ENCODE data around the gene C12orf75. TPM values are rescaled to one million over a fixed set of nuclear protein-coding genes. Genes with fewer than 3 reads are reported as not detected.
A peak's percentile ranks its signal among the peaks of the same experiment; 100 is the strongest.
"Not testable (repeated sequence)": the region's sequence is repeated elsewhere in the genome, so short reads cannot be mapped to it uniquely, and the experiment has no call there.

C12orf75 gene
- total RNA-seq (ENCODE audit: insufficient read depth, low replicate concordance): 94.9 TPM

GRCh38 chr12:105330283-105330930 lies at the start of gene C12orf75:
C12orf75 (plus strand) TSS chr12:105330691; CDS start chr12:105330892, 201 bp downstream.
- peak; percentile 86 for DNase-seq (ENCODE audit: low spot score)

- DNase-seq (ENCODE audit: low spot score): no peak
Measured at GRCh38 chr12:105280966-105281693, 49.4 kb upstream of the C12orf75 start.

- DNase-seq (ENCODE audit: low spot score): no peak
Measured at GRCh38 chr12:105281694-105282049, 48.8 kb upstream of the C12orf75 start.

DNA sequence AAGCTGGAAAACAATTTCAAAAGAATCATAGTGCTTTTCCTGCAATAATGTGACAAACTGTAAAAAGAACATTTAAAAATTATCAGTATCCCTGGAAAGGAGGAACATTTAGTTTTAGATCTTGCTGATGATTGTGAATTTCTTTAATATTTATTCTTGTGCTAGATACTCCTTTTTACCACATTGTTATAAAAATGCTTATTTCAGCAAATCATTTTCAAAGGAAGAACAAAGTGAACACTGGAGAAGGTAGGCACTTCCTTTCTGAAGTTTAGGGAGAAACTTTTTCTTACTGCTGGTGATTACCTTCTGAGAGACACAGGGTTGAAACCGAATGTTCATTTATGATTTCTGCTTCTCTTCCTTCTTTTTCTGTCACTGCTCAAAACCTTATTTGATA lies 45.1 kb upstream of the C12orf75 start:
- no peak for DNase-seq (ENCODE audit: low spot score)

DNA sequence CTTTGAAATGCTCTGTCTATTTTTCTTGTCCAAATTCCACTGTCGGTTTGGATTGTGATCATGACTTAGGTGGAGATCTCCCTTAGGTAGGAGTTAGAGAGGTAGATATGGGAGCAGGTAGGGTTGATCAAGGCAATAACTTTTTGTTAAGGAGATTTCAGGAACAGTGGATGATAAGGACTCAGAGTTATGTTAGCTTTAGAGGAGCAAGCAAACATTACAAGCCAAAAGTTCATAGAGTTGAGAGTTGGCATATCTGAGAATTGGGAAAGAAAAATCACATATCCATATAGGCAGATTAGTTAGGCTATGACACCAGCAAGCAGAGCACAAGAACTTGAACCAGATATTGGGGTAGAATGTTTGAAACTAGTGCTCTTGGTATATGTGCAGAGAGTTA lies 43.1 kb upstream of the C12orf75 start:
- DNase-seq (ENCODE audit: low spot score): no peak

DNA sequence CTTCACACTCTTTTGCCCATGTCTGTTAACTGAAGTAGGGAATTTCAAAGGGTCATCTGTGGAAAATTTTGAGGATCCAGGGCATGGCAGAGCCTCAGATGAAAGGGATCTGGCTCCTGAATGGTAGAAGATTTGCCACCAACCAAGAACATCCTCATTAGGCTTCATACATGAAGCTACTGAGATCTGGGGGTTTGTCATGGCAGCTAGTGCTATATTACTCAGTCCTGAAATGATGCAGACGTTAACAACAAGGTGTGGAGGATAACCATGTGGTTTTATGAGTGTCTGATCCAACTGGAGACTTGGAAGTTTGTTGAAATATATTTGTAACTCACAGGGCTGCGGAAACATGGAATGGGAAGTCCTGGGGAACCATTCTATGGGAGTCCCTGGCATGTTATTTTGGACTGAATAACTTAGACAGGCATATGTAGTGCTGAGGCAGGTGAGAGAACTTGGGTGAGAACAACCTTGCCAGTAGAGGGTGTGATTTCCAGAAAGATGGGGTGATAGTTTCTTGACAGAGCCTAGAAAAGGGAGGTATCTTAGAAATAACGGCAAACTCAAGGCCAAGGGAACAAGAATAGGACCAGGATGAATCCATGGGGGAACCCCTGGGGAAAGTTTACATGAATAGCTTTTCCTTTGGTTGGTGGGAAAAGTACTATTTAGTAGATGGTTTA lies 42.0 kb upstream of the C12orf75 start:
- no peak for DNase-seq (ENCODE audit: low spot score)

DNA sequence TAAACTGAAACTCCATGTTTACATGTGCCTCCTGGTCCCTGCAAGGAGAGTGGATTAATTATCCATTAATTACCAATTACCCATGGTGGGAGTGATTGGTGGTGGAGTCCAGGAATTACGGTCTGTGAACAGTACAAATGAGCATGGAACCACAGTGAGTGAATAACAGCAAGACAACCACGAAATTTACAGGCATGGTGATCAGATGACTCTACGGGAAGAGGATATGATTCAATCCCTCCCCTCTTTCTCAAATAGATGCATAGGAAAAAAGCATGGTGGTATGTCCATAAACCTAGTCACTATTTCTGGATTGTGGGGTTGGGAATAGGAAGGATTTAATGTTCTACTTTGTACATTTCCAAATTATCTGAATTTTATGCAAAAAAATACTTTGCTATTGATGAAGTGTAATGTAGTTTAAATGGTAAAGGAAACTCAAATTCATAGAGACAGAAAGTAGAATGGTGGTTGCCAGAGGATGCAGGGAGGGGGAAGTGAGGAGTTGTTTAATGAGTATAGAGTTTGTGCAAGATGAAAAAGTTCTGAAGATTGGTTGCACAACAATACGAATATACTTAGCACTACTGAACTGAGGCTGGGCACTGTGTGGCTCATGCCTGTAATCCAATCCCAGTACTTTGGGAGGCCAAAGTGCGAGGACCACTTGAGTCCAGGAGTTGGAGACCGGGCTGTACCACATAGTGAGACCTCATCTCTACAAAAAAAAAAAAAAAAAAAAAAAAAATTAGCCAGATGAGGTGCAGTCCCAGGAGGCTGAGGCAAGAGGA lies 41.2 kb upstream of the C12orf75 start:
- DNase-seq (ENCODE audit: low spot score): no peak

DNA sequence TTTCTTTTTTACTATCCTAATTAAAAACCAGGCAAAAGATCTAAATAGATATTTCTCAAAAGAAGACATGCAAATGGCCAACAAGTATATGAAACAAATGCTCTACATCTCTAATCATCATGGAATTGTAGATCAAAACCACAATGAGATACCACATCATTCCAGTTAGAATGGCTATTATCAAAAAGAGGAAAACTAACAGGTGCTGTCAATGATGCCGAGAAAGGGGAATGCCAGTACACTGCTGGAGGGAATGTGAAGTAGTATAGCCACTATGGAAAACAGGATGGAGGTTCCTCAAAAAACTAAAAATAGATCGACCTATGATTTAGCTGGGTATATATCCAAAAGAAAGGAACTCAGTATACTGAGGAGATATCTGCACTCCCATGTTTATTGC lies 39.0 kb upstream of the C12orf75 start:
- DNase-seq (ENCODE audit: low spot score): no peak

- DNase-seq (ENCODE audit: low spot score): no peak
Measured at GRCh38 chr12:105292705-105293104, 37.8 kb upstream of the C12orf75 start.

DNA sequence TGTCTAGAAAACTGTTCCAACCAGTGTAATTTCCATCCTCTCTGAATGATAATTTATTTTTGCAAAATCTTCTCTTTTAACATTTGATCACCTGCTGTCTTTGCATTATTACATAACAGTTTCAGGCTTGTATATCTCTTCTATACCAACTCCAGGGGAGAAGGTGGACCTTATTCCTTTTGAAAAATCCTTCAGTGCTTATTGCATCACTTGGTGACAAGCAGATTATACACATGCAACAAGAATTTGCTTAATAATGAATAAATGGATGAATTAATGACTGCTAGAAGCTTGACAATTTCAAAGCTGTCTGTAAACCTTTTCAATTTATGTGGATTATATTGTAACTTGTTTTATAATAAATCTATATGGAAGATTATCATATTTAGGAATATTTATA lies 37.3 kb upstream of the C12orf75 start:
- no peak for DNase-seq (ENCODE audit: low spot score)

GRCh38 chr12:105294161-105294560 lies 36.3 kb upstream of the C12orf75 start:
- DNase-seq (ENCODE audit: low spot score): no peak

DNA sequence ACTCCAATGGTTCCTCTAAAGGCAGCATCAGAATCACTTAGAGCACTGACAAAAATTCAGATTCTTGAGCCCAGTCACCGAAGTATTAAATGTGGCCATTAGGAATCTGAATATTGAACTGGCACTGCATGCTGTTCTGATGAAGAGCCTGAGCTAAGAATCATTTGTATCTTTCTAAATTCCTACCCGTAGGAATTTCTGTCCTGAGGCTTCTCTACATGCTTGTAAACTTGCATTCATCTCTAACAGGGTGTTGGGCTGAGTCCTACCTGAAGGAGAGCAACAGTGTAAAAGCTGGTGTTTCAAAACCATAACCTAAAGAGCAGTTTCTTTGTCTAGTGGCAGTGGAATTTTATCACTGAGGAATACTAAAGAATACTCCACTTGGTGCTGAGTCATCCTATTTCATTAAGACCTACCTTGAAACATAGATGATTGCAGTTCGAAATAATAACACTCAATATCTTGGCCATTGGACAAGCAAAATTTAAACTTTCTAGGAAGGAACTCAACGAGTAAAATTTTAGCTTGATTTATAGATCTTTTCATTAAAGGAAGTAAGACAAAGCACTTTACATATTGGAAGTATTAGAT lies 35.5 kb upstream of the C12orf75 start:
- no peak for DNase-seq (ENCODE audit: low spot score)

GRCh38 chr12:105296116-105297089 lies 34.1 kb upstream of the C12orf75 start:
- DNase-seq (ENCODE audit: low spot score): peak; percentile 38

DNA sequence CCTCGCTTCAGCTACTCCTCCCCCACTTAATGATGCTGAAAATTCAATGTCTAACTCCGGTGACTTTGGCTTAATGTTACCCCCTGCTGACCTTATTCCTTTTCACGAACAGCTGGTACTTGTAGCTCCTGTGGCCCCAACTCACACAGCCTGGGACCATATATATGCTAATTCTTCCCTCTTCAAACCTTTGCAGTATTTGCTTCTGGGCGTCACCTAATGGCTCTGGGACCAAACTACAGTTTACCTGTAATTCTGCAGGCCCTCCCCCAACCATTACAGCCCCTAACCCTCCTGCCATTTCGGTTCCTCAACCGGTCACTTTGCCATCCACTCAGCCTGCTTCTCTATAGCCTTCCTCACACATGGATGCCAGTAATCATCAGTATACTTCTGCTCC lies 29.6 kb upstream of the C12orf75 start:
- no peak for DNase-seq (ENCODE audit: low spot score)

GRCh38 chr12:105301696-105302095 lies 28.8 kb upstream of the C12orf75 start:
- no peak for DNase-seq (ENCODE audit: low spot score)

- DNase-seq (ENCODE audit: low spot score): not testable (repeated sequence)
Measured at GRCh38 chr12:105302986-105303385, 27.5 kb upstream of the C12orf75 start.

DNA sequence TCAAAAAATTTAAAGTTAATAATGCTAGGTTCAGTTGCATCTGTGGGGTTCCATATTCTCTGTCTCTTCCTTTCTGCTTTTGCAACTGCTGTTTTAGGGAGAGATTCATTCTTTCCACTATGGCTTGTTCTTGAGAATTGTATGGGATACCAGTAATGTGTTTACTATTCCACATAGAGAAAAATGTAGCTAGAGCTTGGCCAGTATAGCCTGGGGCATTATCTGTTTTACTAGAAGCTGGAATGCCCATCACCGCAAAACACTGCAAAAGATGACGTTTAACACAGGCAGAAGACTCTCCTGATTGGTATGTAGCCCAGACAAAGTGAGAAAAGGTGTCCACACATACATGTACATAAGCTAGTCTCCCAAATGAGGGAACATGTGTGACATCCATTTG lies 25.9 kb upstream of the C12orf75 start:
- not testable (repeated sequence) for DNase-seq (ENCODE audit: low spot score)

DNA sequence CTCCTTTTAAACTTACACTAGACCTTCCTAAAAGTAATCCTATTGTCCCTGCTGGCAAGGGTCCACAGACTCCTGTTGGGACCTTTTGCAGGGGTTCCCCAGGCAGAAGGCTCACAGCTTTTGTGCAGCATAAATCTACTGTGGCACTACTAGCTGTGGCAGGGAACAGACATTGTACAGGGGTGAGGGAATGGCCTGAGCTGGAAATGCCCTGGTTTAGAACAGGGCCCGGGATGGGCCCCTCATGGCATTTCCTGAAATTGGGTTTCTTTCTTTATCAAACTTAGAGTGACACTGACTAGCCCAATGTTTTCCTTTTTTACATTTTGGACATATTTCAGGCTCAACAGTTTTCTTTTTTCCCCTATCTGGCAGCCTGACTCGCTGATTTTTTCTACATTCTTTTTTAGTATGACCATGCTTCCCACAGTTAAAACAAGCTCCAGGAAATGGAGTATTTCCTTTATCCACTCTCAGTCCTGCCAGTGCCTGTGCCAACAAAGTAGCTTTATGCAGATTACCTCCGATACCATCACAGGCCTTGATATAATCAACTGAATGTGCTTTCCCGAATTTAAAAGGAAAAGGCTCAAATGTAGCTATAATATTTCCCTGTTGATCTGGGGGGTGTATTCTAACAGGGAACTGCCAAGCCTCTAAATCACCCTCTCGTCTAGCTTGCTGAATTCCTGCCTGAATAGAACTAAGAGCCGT lies 22.7 kb upstream of the C12orf75 start:
- peak; percentile 40 for DNase-seq (ENCODE audit: low spot score)

GRCh38 chr12:105308839-105309238 lies 21.7 kb upstream of the C12orf75 start:
- not testable (repeated sequence) for DNase-seq (ENCODE audit: low spot score)

- not testable (repeated sequence) for DNase-seq (ENCODE audit: low spot score)
Measured at GRCh38 chr12:105309384-105309783, 21.1 kb upstream of the C12orf75 start.

All from umbilical cord (tissue), 2 donors.